K562 (cell line): ENCODE results near the gene MECP2. TPM values are rescaled to one million over a fixed set of nuclear protein-coding genes. Genes with fewer than 3 reads are reported as not detected.

Source experiments
- ARID4B ChIP-seq: sonication (generic); formaldehyde crosslinking; IDR thresholded peaks from 2 replicates; pipeline ENCODE4 v1.8.0; 2022; ENCODE audit warnings: mild to moderate bottlenecking, missing genetic modification reagents
- CHD1 ChIP-seq: fragments of 200-600 bp; sonication (generic); IDR thresholded peaks from one replicate; pipeline ENCODE4 v1.6.1; 2012; ENCODE audit warnings: mild to moderate bottlenecking, moderate library complexity, low read length, inconsistent platforms
- FIP1L1 ChIP-seq: fragments of 200-400 bp; formaldehyde crosslinking; IDR thresholded peaks from 2 replicates; pipeline ENCODE4 v1.6.1; 2018; ENCODE audit warnings: mild to moderate bottlenecking, low read depth, low read length; ENCODE audit not compliant: poor library complexity, severe bottlenecking
- HSF4 ChIP-seq: fragments of 250-450 bp; sonication (Bioruptor Pico); IDR thresholded peaks from 2 replicates; pipeline ENCODE4 v2.1.2; 2022; ENCODE audit warnings: mild to moderate bottlenecking, moderate library complexity, borderline replicate concordance
- ILK ChIP-seq: fragments of 450-650 bp; IDR thresholded peaks from 2 replicates; pipeline ENCODE4 v1.6.1; 2016; ENCODE audit warnings: missing genetic modification characterization, low read depth, mild to moderate bottlenecking, missing compliant biosample characterization, moderate library complexity, borderline replicate concordance
- IRF1 ChIP-seq: sonication (generic); formaldehyde crosslinking; IDR thresholded peaks from 2 replicates; pipeline ENCODE4 v1.8.0; 2022; ENCODE audit warnings: missing genetic modification reagents, mild to moderate bottlenecking, borderline replicate concordance
- LARP7 ChIP-seq: fragments of 450-650 bp; IDR thresholded peaks from 2 replicates; pipeline ENCODE4 v1.6.1; 2016
- MBD2 ChIP-seq: sonication (generic); IDR thresholded peaks from 2 replicates; pipeline ENCODE4 v1.6.1; 2016; ENCODE audit warnings: low read depth, borderline replicate concordance
- MLX ChIP-seq, 2 experiments: fragments of 450-650 bp in 1 of 2; sonication (generic) in 1 of 2; formaldehyde crosslinking; conservative IDR thresholded peaks; 2 replicates each; pipeline versions ENCODE4 v1.4.0 to v1.8.1; 2020 to 2022; ENCODE audit warnings: mild to moderate bottlenecking in 1 of 2, missing genetic modification reagents in 1 of 2
- NFE2 ChIP-seq: IDR thresholded peaks from 2 replicates; pipeline ENCODE4 v1.6.1; 2014; ENCODE audit warnings: antibody characterized with exemption, low read depth
- NR0B1 ChIP-seq: fragments of 450-650 bp; IDR thresholded peaks from one replicate; pipeline ENCODE4 v1.6.1; 2018; ENCODE audit warnings: mild to moderate bottlenecking, moderate library complexity; ENCODE audit not compliant: partially characterized antibody
- PHF21A ChIP-seq: fragments of 450-650 bp; IDR thresholded peaks from 2 replicates; pipeline ENCODE4 v1.6.1; 2017; ENCODE audit warnings: low read depth, borderline replicate concordance
- RUNX1 ChIP-seq: sonication (generic); IDR thresholded peaks from 2 replicates; pipeline ENCODE4 v1.6.1; 2016; ENCODE audit warnings: antibody characterized with exemption, low read depth
- SNIP1 ChIP-seq: fragments of 450-650 bp; IDR thresholded peaks from 2 replicates; pipeline ENCODE4 v1.7.1; 2017; ENCODE audit warnings: low read depth, mild to moderate bottlenecking
- ZMIZ1 ChIP-seq, 2 experiments: fragments of 150-350 bp in 1 of 2; IDR thresholded peaks; 2 replicates each; pipeline ENCODE4 v1.6.1; 2012 to 2016; ENCODE audit warnings: low read depth in 2 of 2, low read length in 2 of 2, mild to moderate bottlenecking in 1 of 2, moderate library complexity in 1 of 2
- ZNF41 ChIP-seq: fragments of 250-450 bp; sonication (Bioruptor Pico); conservative IDR thresholded peaks from 2 replicates; pipeline ENCODE4 v1.4.0; 2020; ENCODE audit warnings: mild to moderate bottlenecking
- polyA plus RNA-seq, 8 experiments: library from polyadenylated mRNA; depleted of rRNA in 4 of 8; stranded (reverse) in 5 of 8; unstranded in 3 of 8; fragments of >200 nt; fragmentation: Nextera tagmentation in 2 of 8; fragmentation: Illumina TruSeq in 1 of 8; extraction: Ambion mirVana in 2 of 8; extraction: Trizol in 1 of 8; gene quantifications; 2 replicates each; pipeline versions ENCODE4 v1.2.1 to v1.2.3, GENCODE V29; 2011 to 2014; ENCODE audit warnings: inconsistent platforms in 1 of 8, missing spikeins in 1 of 8
- total RNA-seq, 7 experiments: library from RNA; depleted of rRNA in 6 of 7; stranded (reverse); fragments of >200 nt in 6 of 7; fragmentation: Illumina TruSeq in 2 of 7; extraction: Trizol in 2 of 7; gene quantifications; 2 replicates each; pipeline versions ENCODE4 v1.2.1 to v1.2.3, GENCODE V29; 2011 to 2021; ENCODE audit warnings: low replicate concordance in 1 of 7

The MECP2 gene
- total and polyA plus RNA-seq, 9 of the 15 experiments (the other 6 are each of a cell fraction or from before 2014, with no cell fraction given) = 2.1 to 50.9 (median 30.5) TPM

GRCh38 chrX:153972368-153973126 is 125.0 kb downstream of the MECP2 start, which contains the start of gene TMEM187 (continued):
- TF ChIP-seq ZMIZ1 (IDR thresholded peaks at IDR 0.05; ENCODE audit: low read depth in 2 of 2, low read length in 2 of 2) = 0 out of 4 replicates have a peak, but pooled peaks of 1 of the 2 experiments have one; percentile 15
- no peak for TF ChIP-seq ARID4B
- no peak for TF ChIP-seq CHD1
- no peak for TF ChIP-seq HSF4 (CRISPR knock-in tag)
- TF ChIP-seq NFE2 = no peak
- no peak; the same call in 1 of the 2 replicates for TF ChIP-seq MBD2
- TF ChIP-seq LARP7 = no peak
- TF ChIP-seq MLX (CRISPR knock-in tag; conservative IDR thresholded peaks at IDR 0.05) = no peak
- TF ChIP-seq NR0B1 = no peak
- TF ChIP-seq PHF21A = no peak
- TF ChIP-seq RUNX1 = no peak
- TF ChIP-seq ZNF41 (CRISPR knock-in tag) = no peak
- TF ChIP-seq FIP1L1 = no peak
- TF ChIP-seq SNIP1 = no peak
- no peak for TF ChIP-seq IRF1
- TF ChIP-seq ILK (tag) = no peak
